GM12872 (cell line): ENCODE measurements around the gene ZNF785.

Source experiments
- TF ChIP-seq, protein P1 (sequence below): IDR thresholded peaks from 3 replicates; pipeline ENCODE4 v1.5.1; 2011; ENCODE audit warnings: low read depth, mild to moderate bottlenecking, low read length, moderate library complexity; ENCODE audit not compliant: insufficient read depth

Gene ZNF785

DNA sequence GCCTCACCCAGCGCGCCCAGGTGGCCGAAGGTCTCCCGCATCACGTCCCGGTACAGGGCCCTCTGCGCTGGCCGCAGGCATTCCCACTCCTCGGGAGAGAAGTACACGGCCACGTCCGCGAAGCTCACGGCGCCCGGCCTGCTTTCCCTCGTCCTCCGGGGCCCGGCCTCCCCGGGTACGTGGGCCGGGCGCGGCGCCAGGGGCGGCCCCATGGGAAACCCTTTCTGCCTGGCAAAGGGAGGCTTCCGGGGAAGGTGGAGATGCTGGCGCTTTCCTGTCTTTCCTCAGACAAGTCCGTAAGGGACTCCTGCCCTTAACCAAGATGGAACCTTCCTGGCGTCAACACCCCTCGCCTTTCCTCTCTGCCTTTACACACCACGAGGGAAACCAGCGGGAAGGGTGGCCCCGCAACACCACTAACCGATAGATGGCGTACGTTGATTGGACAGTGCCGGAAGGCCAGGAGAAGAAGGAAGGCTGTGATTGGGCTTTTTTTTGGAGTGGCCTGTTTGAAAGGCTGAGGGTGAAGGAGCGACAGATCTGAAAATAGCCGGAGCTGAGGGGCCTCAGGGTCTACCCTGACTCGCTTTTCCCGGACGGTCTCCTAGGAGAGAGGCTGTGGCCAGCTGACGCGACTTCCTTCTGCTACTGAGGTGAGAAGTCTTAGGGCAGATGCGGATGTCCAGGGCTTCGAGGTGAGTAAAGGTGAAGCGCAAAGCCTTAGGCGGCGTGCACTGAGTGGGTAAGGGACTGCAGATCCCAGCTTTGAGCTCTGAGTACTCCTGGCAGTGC is at the start of gene ZNF785:
ZNF785 (minus strand) TSS at position 298 of the 792 bp plus-strand sequence; CDS start at position 212, 86 bp downstream.
- TF ChIP-seq, protein P1, sequence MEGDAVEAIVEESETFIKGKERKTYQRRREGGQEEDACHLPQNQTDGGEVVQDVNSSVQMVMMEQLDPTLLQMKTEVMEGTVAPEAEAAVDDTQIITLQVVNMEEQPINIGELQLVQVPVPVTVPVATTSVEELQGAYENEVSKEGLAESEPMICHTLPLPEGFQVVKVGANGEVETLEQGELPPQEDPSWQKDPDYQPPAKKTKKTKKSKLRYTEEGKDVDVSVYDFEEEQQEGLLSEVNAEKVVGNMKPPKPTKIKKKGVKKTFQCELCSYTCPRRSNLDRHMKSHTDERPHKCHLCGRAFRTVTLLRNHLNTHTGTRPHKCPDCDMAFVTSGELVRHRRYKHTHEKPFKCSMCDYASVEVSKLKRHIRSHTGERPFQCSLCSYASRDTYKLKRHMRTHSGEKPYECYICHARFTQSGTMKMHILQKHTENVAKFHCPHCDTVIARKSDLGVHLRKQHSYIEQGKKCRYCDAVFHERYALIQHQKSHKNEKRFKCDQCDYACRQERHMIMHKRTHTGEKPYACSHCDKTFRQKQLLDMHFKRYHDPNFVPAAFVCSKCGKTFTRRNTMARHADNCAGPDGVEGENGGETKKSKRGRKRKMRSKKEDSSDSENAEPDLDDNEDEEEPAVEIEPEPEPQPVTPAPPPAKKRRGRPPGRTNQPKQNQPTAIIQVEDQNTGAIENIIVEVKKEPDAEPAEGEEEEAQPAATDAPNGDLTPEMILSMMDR, result 0 out of 3 replicates have a peak, but pooled peaks have one; percentile 5

DNA sequence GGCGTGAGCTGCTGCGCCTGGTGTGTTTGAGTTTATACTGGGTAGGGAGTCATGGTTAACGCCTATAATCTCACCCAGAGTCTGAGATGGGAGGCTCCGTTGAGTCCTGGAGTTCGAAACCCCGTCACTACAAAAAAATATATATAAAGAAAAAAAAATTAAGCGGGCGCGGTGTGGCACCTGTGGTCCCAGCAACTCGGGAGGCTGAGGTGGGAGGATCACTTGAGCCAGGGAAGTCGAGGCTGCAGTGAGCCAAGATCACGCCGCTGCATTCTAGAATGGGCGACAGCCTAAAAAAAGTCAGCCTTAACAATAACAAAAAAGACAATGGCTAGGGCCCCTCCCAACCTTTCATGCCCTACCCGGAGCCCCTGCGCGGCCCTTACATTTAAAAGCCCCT is 48.0 kb upstream of the ZNF785 start:
- TF ChIP-seq, protein P1, result no peak

DNA sequence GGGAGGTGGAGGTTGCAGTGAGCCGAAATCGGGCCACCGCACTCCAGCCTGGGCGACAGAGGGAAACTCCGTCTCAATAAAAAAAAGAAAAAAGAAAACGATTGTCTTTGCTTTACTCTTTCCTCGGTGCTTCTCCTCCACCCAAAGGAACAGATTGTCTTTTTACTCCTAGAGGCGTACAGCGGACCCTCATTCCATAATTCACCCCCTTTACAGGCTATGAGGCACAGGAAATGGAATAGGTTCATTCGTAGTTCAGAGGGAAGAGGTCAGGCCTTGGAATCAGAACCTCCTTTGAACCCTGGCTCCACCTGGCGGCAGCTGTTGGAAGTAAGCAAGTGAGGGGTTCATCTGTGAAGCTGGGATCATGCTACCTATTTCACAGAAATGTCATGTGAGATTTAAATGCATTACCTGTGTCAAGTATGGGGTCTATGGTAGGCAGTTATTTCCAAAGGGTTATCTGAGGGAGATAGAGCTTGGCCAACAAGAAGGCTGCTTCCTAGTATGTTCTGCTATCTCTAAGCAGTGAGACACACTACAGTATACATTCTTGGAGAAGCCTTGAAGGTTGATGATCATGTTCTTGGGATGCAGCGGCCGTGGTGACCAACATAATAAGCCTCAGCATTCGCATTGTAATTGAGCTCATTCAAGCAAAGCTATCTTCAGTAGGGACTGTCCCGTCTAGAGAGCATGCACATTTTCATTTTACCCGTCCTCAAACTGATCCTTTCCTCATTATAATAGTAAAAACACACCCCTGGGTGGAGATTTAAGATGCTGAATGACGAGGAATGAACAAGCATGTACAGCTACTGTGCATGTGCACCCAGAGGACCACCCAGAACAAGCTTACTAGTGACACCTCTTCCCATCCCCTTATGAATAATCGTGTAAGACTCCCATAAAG is 43.4 kb upstream of the ZNF785 start:
- TF ChIP-seq, protein P1, result peak; percentile 95

DNA sequence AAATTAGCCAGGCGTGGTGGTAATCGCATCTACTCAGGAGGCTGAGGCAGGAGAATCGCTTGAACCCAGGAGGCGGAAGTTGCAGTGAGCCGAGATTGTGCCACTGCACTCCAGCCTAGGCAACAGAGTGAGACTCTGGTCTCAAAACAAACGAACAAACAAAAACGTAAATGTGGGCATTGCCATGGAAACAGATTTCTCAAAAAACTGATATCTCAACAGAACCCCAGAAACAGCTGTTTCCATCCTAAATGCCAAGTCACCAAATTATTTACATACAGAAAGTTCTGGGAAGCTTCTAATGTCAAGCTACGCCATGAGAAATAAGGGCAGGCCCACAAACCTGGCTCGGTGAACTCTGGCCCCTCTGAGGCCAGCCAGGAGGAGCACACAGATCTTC is 40.7 kb upstream of the ZNF785 start:
- TF ChIP-seq, protein P1, result no peak

DNA sequence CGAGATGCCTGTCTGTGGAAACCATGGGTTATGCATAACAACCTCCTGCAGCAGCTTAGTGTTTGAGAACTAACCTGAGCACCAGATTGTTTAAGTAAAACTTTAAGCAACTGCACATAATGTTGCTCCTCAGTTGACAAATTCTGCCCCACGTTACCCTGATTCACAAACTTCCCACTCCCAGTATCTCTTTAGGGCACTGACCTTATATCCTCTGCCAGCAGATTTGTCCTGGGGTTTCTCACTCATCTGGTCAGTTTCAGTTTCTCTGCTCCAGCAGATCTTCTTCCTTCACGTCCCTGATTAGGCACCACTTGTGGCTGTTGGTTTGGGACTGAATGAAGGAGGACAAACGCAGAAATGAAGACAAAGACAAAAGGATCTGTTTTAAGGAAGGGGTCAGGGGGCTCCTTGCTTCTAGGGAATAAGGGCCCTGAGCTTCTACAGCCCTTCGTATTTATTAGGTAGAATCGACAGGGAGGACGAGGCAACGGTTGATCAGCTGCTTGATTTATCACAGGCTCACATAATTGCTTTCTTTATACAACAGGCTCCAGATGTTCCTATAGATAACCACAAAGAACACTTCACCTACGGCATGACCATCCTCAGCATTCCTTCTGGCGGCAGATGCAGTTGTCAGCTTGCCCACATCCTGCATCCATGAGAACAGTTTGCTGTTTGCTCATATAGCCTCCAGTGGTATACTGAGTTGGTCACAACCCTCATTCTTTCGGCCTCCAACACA is 38.2 kb upstream of the ZNF785 start:
- TF ChIP-seq, protein P1, result no peak

DNA sequence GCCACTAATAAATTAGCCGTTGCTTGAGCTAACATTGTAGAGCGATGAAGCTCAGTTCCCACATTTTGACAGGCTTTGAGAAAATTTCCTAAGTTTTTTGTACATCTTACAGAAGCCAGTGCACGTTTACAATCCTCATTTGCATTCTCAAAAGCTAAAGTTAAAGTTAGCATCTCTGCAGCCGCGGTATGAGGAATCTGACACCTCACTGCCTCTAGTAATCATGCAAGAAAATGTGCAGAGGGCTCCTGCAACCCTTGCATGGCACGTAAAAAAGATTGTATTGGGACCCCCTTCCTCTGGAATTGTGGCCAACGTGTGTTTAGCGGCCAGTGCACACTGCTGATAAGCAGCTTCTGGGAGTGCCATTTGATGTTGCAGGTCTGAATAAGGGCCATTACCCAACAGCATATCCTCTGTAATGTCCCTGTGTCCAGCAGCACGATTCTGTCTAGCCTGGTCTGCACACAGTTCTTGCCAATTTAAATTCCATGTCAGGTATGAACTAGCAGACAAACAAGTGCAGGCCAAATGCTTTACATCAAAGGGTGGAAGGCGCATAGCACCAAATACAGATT is 37.0 kb upstream of the ZNF785 start:
- TF ChIP-seq, protein P1, result no peak

DNA sequence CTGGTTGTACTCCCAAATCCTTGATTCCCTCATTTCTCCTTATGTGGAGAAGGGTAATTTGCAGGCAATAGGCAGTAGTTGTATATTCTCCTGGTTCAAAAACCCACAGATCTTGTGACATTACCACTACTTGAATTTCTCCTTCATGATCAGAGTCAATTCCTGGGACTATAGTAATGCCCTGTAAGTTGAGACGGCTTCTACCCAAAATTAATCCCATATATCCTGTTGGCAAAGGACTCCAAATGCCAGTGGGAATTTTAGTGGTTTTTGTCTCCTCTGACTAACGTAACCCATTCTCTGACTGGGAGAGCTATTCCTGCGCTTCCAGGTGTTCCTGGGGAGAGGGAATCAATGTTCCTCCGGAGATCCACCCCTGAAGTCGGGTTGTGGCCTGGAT is 36.3 kb upstream of the ZNF785 start:
- TF ChIP-seq, protein P1, result no peak
